ENCODE measurements around the gene THEM4. TPM values are rescaled to one million over a fixed set of nuclear protein-coding genes. Genes with fewer than 3 reads are reported as not detected.

Gene THEM4
- total RNA-seq, 1 experiment from 2014 or later: 10.9 TPM

GRCh38 chr1:151838222-151839081 lies 70.9 kb downstream of the THEM4 start (continued):
- no peak for TF ChIP-seq OVOL2 (CRISPR knock-in tag; IDR thresholded peaks at IDR 0.05; ENCODE audit: borderline replicate concordance)
- TF ChIP-seq JUN (CRISPR knock-in tag; IDR thresholded peaks at IDR 0.05): 0 out of 2 replicates have a peak, but pooled peaks have one; percentile 18

- DNase-seq (ENCODE audit: low spot score) (no peak), ATAC-seq (no peak)
- POLR2A ChIA-PET: no interaction called here
- Mint-ChIP-seq H3K27ac (no peak overlapping the region), H3K4me1 (peaks cover 26% of the 10 kb centered on the region), H3K27me3 (ENCODE audit: low read depth) (peaks cover 36% of the 10 kb centered on the region), H3K9me3 (no peaks in the 10 kb centered on the region), H3K4me3 (peak overlapping the region; percentile 77), H3K36me3 (peaks cover 3% of the 10 kb centered on the region; the same call in 1 of the 2 replicates)
- CTCF ChIA-PET: interaction anchor here (0.6 to 3.1 kb wide), 3 partner anchors 122 to 197 kb away, joined by 3 to 24 read pairs (median 3); partner anchors contain the start of gene CELF3
- no peak for TF ChIP-seq SMAD4 (CRISPR knock-in tag; IDR thresholded peaks at IDR 0.05)
- no peak for TF ChIP-seq IRF1 (CRISPR knock-in tag; IDR thresholded peaks at IDR 0.05)
- no peak for TF ChIP-seq ZNF317 (CRISPR knock-in tag; IDR thresholded peaks at IDR 0.05; ENCODE audit: borderline replicate concordance, low read depth)
- TF ChIP-seq FOXK1 (CRISPR knock-in tag; IDR thresholded peaks at IDR 0.05): no peak
- TF ChIP-seq CTCF (IDR thresholded peaks at IDR 0.05): no peak
- TF ChIP-seq ZNF121 (CRISPR knock-in tag; IDR thresholded peaks at IDR 0.05): no peak
- TF ChIP-seq ZBTB43 (CRISPR knock-in tag; IDR thresholded peaks at IDR 0.05): no peak
- TF ChIP-seq GTF2I (CRISPR knock-in tag; conservative IDR thresholded peaks at IDR 0.05): no peak
- no peak for TF ChIP-seq ZBTB21 (CRISPR knock-in tag; IDR thresholded peaks at IDR 0.05; ENCODE audit: borderline replicate concordance)
- no peak for TF ChIP-seq CDX4 (CRISPR knock-in tag; IDR thresholded peaks at IDR 0.05; ENCODE audit: borderline replicate concordance)
- no peak for TF ChIP-seq AR (CRISPR knock-in tag; IDR thresholded peaks at IDR 0.05)
- TF ChIP-seq JUN (CRISPR knock-in tag; IDR thresholded peaks at IDR 0.05): no peak; the same call in 1 of the 2 replicates
- no peak for TF ChIP-seq STAT6 (CRISPR knock-in tag; conservative IDR thresholded peaks at IDR 0.05; ENCODE audit: low read depth)
- TF ChIP-seq KAT7 (CRISPR knock-in tag; IDR thresholded peaks at IDR 0.05; ENCODE audit: borderline replicate concordance): no peak
- no peak for TF ChIP-seq ERG (CRISPR knock-in tag; IDR thresholded peaks at IDR 0.05)
- no peak for TF ChIP-seq TEAD4 (CRISPR knock-in tag; IDR thresholded peaks at IDR 0.05)
- TF ChIP-seq HMGXB4 (CRISPR knock-in tag; IDR thresholded peaks at IDR 0.05): no peak
- no peak for TF ChIP-seq MYBL2 (CRISPR knock-in tag; IDR thresholded peaks at IDR 0.05)
- TF ChIP-seq PREB (CRISPR knock-in tag; IDR thresholded peaks at IDR 0.05; ENCODE audit: borderline replicate concordance): no peak
Measured at GRCh38 chr1:151837884-151838221, 71.5 kb downstream of the THEM4 start.

Data from WTC11 (cell line).